Measurements from ENCODE around the gene WDR4.

GRCh38 chr21:42913476-42913875, 34.1 kb upstream of the WDR4 start:
- TF ChIP-seq CTCF (IDR thresholded peaks at IDR 0.05) = no peak
- no peak for TF ChIP-seq POLR2A (IDR thresholded peaks at IDR 0.05)

All from heart left ventricle (tissue), 13 donors.